ENCODE results near the gene AGAP2. TPM values are rescaled to one million over a fixed set of nuclear protein-coding genes. Genes with fewer than 3 reads are reported as not detected.

Gene AGAP2
- total and polyA plus RNA-seq, 12 donors, result 0.50 to 8.1 (median 2.1) TPM

DNA sequence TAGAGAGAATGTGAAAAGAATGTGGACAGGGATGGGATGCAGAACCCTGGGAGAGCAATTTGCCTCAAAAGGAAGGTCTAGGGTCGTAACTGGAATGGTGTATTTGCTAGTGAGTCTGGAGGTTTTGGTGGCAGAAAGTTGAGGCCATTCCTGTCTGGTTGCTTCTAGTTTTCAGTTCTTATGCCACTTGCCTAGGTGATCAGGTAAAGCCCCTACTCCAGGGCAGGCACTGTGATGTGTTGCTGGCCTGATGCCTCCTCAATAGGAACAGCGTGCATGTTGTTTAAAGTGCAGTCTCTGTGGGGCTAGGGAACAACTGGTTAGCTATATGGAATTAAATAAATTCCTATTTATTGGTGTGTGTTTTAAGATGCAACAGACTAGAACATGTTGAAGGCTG lies 38.2 kb downstream of the AGAP2 start:
- H3K9me3 ChIP-seq (replicated peaks in 1 of 3), result no peaks in the 10 kb centered on the region
- H3K4me3 ChIP-seq, result no peak overlapping the region
- no peak for DNase-seq
- WGBS, 4 donors, result 94 to 98% (median 97%) methylated on average over 2 of the region's 2 CpGs
- no peaks in the 10 kb centered on the region for H3K27me3 ChIP-seq
- intact Hi-C loops (cut with DNase I), result no loop called here
- H3K27ac ChIP-seq, result no peak overlapping the region
- peaks cover 0 to 26% of the 10 kb centered on the region in 2 donors for H3K36me3 ChIP-seq (replicated peaks in 1 of 2)
- TF ChIP-seq POLR2A (IDR thresholded peaks at IDR 0.05), result no peak
- TF ChIP-seq, protein P1, sequence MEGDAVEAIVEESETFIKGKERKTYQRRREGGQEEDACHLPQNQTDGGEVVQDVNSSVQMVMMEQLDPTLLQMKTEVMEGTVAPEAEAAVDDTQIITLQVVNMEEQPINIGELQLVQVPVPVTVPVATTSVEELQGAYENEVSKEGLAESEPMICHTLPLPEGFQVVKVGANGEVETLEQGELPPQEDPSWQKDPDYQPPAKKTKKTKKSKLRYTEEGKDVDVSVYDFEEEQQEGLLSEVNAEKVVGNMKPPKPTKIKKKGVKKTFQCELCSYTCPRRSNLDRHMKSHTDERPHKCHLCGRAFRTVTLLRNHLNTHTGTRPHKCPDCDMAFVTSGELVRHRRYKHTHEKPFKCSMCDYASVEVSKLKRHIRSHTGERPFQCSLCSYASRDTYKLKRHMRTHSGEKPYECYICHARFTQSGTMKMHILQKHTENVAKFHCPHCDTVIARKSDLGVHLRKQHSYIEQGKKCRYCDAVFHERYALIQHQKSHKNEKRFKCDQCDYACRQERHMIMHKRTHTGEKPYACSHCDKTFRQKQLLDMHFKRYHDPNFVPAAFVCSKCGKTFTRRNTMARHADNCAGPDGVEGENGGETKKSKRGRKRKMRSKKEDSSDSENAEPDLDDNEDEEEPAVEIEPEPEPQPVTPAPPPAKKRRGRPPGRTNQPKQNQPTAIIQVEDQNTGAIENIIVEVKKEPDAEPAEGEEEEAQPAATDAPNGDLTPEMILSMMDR (IDR thresholded peaks at IDR 0.05), result no peak
- no peaks in the 10 kb centered on the region for H3K4me1 ChIP-seq (replicated peaks in 1 of 2)

DNA sequence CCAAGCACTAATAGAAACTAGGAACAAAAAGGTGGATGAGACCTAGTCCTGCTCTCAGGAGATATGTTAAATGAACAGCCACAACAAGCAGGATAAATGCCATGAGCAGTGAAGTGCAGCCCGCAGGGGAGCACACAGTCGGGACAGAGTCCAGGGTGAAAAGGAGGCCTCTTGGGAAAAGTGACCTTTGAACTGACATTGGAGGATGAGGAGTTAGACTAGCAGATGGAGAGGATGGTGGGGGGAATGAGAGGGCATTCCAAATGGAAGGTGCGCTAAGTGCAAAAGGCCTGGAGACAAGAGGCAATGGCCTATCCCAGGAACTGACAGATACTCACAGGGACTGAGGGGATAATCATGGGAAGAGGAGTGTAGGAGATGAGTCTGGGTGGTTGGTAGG lies 40.1 kb downstream of the AGAP2 start:
- DNase-seq, result no peak
- Histone ChIP-seq H3K9me3 (replicated peaks in 1 of 3) (no peaks in the 10 kb centered on the region), H3K4me1 (replicated peaks in 1 of 2) (peaks cover 8% of the 10 kb centered on the region in 2 donors), H3K27ac (no peak overlapping the region), H3K36me3 (replicated peaks in 1 of 2) (peaks cover 0 to 26% of the 10 kb centered on the region in 2 donors), H3K4me3 (no peak overlapping the region), H3K27me3 (no peaks in the 10 kb centered on the region)
- intact Hi-C loops (cut with DNase I), result no loop called here
- TF ChIP-seq, protein P1 (IDR thresholded peaks at IDR 0.05), result no peak
- no peak for TF ChIP-seq POLR2A (IDR thresholded peaks at IDR 0.05)
- 90 to 99% (median 94%) methylated on average over 3 of the region's 3 CpGs for WGBS, 4 donors

DNA sequence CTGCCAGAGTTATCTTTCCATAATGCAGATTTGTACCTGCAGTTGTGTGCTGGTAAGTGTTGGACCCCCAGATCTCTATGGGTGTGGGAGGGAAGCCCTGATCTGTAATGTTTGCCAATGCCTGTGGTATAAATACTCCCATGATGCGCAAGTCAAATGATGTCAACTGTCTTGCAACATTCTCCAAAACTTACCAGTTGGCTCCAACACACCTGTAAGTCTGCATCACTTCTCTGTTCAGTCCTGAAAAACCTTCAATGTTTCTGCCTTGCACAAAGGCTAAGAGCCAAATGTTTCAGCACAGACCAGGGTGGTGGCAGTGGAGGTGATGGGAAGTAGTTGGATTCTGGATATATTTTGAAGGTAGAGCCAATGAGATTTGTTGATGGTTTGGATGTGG lies 41.5 kb downstream of the AGAP2 start:
- no peaks in the 10 kb centered on the region for H3K27me3 ChIP-seq
- intact Hi-C loops (cut with DNase I), result no loop called here
- H3K9me3 ChIP-seq (replicated peaks in 1 of 3), result no peaks in the 10 kb centered on the region
- H3K36me3 ChIP-seq (replicated peaks in 1 of 2), result peaks cover 0 to 26% of the 10 kb centered on the region in 2 donors
- no peak overlapping the region for H3K4me3 ChIP-seq
- TF ChIP-seq POLR2A (IDR thresholded peaks at IDR 0.05), result no peak
- TF ChIP-seq, protein P1 (IDR thresholded peaks at IDR 0.05), result no peak
- peaks cover 8% of the 10 kb centered on the region in 2 donors for H3K4me1 ChIP-seq (replicated peaks in 1 of 2)
- DNase-seq, result no peak
- no peak overlapping the region for H3K27ac ChIP-seq
- WGBS, 4 donors, result 97 to 100% (median 99%) methylated on average over 1 of the region's 1 CpG

DNA sequence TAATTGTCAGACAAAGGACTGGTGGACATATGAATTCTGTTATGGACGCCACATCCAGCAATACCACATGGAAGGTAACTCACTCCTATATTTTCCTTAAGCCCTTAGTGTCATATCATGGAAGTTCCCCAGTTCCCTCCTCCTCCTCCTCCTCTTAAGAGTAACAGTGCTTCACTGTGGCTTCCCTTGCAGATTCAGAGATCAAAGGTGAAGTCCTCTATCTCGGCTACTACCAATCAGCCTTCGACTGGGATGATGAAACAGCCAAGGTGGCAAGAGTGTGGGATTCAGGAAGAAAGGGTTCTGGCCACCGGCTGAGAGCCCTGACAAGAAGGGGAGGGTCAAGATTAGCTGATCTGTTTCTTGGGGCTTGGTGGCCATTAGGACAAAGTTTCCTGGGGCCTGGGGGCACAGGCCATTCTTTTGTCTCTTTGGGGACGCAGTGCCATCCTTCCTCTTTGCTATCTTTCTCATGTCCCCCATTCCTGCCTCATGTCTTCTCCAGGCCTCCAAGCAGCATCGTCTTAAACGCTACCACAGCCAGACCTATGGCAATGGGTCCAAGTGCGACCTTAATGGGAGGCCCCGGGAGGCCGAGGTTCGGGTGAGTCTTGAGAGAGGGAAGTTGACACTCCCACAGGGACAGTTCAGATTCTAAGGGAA lies 42.6 kb downstream of the AGAP2 start:
- no peak overlapping the region for H3K27ac ChIP-seq
- DNase-seq, result no peak
- no peak overlapping the region for H3K4me3 ChIP-seq
- no peaks in the 10 kb centered on the region for H3K27me3 ChIP-seq
- peaks cover 8% of the 10 kb centered on the region in 2 donors for H3K4me1 ChIP-seq (replicated peaks in 1 of 2)
- H3K36me3 ChIP-seq (replicated peaks in 1 of 2), result peaks cover 0 to 26% of the 10 kb centered on the region in 2 donors
- intact Hi-C loops (cut with DNase I), result no loop called here
- no peaks in the 10 kb centered on the region for H3K9me3 ChIP-seq (replicated peaks in 1 of 3)
- TF ChIP-seq POLR2A (IDR thresholded peaks at IDR 0.05), result no peak
- TF ChIP-seq, protein P1 (IDR thresholded peaks at IDR 0.05), result no peak
- WGBS, 4 donors, result 90 to 97% (median 94%) methylated on average over 11 of the region's 11 CpGs
